ENCODE data around the gene TMEM179.

TMEM179 gene

GRCh38 chr14:104591506-104592291 lies 12.9 kb downstream of the TMEM179 start:
- H3K36me3 ChIP-seq = no peaks in the 10 kb centered on the region
- H3K4me1 ChIP-seq = peaks cover 0 to 8% (median 4%) of the 10 kb centered on the region in 4 donors
- no peak for TF ChIP-seq CTCF (IDR thresholded peaks at IDR 0.05)
- no peak for DNase-seq
- no peak overlapping the region for H3K27ac ChIP-seq
- intact Hi-C loops (cut with DNase I; ENCODE audit: low total_unique reads) = no loop called here
- H3K4me3 ChIP-seq = no peak overlapping the region
- H3K9me3 ChIP-seq = no peaks in the 10 kb centered on the region
- H3K27me3 ChIP-seq = peaks cover 0 to 37% of the 10 kb centered on the region in 2 donors

GRCh38 chr14:104591031-104591430 lies 13.5 kb downstream of the TMEM179 start:
- Histone ChIP-seq H3K9me3 (no peaks in the 10 kb centered on the region), H3K27ac (no peak overlapping the region), H3K4me1 (peaks cover 0 to 13% (median 11%) of the 10 kb centered on the region in 4 donors), H3K27me3 (peaks cover 0 to 31% of the 10 kb centered on the region in 2 donors), H3K4me3 (no peak overlapping the region), H3K36me3 (no peaks in the 10 kb centered on the region)
- intact Hi-C loops (cut with DNase I; ENCODE audit: low total_unique reads) = no loop called here
- DNase-seq = no peak
- TF ChIP-seq CTCF (IDR thresholded peaks at IDR 0.05) = no peak

- intact Hi-C loops (cut with DNase I; ENCODE audit: low total_unique reads) = no loop called here
Measured at GRCh38 chr14:104590240-104590965, 14.2 kb downstream of the TMEM179 start.

GRCh38 chr14:104589338-104590195 lies 15.0 kb downstream of the TMEM179 start:
- Histone ChIP-seq H3K36me3 (no peaks in the 10 kb centered on the region), H3K9me3 (no peaks in the 10 kb centered on the region), H3K4me1 (peaks cover 0 to 23% (median 12%) of the 10 kb centered on the region in 4 donors), H3K27ac (no peak overlapping the region), H3K27me3 (peaks cover 0 to 20% of the 10 kb centered on the region in 2 donors), H3K4me3 (no peak overlapping the region)
- no peak for TF ChIP-seq CTCF (IDR thresholded peaks at IDR 0.05)
- no peak for DNase-seq
- intact Hi-C loops (cut with DNase I; ENCODE audit: low total_unique reads) = no loop called here

More at GRCh38 chr14:104590240-104590965, 14.2 kb downstream of the TMEM179 start:
- Histone ChIP-seq H3K36me3 (no peaks in the 10 kb centered on the region), H3K27ac (no peak overlapping the region), H3K27me3 (peaks cover 0 to 24% of the 10 kb centered on the region in 2 donors), H3K4me1 (peaks cover 0 to 19% (median 12%) of the 10 kb centered on the region in 4 donors), H3K9me3 (no peaks in the 10 kb centered on the region), H3K4me3 (no peak overlapping the region)
- DNase-seq = no peak
- TF ChIP-seq CTCF (IDR thresholded peaks at IDR 0.05) = no peak

GRCh38 chr14:104588066-104588857 lies 16.3 kb downstream of the TMEM179 start:
- no peak overlapping the region for H3K27ac ChIP-seq
- intact Hi-C loops (cut with DNase I; ENCODE audit: low total_unique reads) = no loop called here
- DNase-seq = no peak
- no peaks in the 10 kb centered on the region for H3K9me3 ChIP-seq
- TF ChIP-seq CTCF (IDR thresholded peaks at IDR 0.05) = no peak
- H3K36me3 ChIP-seq = no peaks in the 10 kb centered on the region
- peaks cover 0 to 11% of the 10 kb centered on the region in 2 donors for H3K27me3 ChIP-seq
- no peak overlapping the region for H3K4me3 ChIP-seq
- peaks cover 0 to 24% (median 12%) of the 10 kb centered on the region in 4 donors for H3K4me1 ChIP-seq
